GM18519 (cell line): Measurements from ENCODE around the gene TMEM80.
A peak's percentile ranks its signal among the peaks of the same experiment; 100 is the strongest.
"Not testable (repeated sequence)": the region's sequence is repeated elsewhere in the genome, so short reads cannot be mapped to it uniquely, and the experiment has no call there.

Source experiments
- ATAC-seq: cut with Tn5 transposase; IDR thresholded peaks from one replicate; pipeline ENCODE4 v1.9.1; 2021; ENCODE audit warnings: mild to moderate bottlenecking, moderate library complexity; ENCODE audit not compliant: unreplicated experiment, low FRiP score

The TMEM80 gene

DNA sequence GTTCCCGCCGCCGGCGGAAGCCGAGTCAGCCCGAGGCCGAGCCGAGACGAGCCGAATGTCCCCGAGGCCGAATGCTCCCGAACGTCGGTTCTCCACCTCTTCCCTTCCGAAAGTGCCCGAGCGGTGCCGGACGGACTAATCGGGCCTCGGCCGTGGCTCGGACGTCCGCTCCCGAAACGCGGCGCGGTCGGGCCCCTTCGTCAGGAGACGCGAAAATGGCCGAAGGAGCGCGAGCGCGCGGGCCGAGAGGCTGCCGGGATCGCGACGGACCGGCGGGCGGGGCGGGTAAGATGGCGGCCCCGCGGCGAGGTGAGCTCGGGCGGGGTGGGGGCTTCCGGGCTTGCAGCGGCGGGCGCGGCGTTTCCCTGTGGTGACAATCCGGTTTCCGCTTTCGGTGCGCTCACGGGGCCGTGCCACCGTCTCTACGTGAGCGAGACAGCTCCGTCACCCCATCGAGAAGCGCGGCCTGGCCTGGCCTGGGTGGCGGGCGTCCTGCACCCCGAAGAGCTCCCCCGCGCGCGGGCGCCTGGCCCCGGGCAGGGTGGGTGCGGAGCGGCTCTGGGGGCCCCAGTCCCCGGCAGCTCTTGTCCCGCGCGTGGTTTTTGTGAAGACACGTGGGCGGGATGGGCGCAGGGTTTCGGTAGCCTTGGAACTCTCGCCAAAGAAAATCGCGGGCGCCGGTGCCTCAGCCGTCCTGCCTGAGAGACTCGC is at the start of gene TMEM80:
TMEM80 (plus strand) TSS at position 279 of the 711 bp plus-strand sequence; CDS start at position 291, 12 bp downstream.
- ATAC-seq: peak; percentile 46

DNA sequence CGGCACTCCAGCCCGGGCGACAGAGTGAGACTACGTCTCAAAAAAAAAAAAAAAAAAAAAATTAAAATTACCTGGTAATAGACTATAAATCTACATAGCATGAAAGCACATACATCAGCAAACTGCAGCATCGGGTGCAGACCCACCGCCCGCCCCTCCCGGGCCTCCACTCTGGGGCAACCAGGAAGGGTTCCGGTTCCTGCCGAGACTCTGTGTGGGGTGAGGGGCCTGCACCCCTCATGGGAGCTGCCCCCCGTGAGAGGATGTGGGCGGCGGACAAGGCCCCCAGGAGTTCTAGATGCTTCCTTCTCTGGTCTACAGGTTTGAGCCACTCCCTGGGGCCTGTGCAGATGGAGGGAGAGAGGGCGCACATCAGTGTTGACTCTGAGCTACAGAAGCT is 49.4 kb upstream of the TMEM80 start:
- no peak for ATAC-seq

DNA sequence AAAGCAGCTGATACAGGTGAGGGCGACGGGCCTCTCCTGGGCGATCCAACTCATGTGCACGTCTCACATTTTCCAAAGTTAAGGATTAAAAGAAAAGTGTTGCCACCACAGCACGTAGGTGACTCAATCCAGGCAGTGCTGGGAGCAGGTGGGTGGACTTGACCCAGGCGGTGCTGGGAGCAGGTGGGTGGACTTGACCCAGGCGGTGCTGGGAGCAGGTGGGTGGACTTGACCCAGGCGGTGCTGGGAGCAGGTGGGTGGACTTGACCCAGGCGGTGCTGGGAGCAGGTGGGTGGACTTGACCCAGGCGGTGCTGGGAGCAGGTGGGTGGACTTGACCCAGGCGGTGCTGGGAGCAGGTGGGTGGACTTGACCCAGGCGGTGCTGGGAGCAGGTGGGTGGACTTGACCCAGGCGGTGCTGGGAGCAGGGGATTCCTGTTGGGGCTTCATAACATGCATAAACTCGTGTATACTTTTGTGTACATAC is 47.9 kb upstream of the TMEM80 start:
- not testable (repeated sequence) for ATAC-seq

DNA sequence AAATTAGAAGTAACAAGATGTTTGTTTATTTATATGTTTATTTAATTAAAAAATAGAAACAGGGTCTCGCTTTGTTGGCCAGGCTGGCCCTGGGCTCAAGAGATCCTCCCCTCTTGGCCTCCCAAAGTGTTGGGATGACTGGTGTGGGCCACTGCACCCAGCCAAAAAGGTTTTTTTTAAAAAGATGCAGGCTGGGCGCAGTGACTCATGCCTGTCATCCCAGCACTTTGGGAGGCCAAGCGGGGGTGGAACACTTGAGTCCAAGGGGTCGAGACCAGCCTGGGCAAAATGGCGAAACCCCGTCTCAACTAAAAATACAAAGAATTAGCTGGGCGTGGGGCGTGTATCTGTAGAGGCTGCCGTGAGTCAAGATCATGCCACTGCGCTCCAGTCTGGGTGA is 45.1 kb upstream of the TMEM80 start:
- ATAC-seq: no peak

DNA sequence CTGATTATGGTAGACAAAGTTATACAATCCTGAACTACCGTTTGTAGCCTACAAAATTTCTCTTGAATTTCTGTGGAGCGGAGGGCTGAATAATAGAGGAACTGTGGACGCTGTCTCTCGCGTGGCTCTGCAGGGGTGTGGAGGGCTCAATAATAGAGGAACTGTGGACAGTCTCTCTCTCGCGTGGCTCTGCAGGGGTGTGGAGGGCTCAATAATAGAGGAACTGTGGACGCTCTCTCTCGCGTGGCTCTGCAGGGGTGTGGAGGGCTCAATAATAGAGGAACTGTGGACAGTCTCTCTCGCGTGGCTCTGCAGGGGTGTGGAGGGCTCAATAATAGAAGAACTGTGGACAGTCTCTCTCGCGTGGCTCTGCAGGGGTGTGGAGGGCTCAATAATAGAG is 42.5 kb upstream of the TMEM80 start:
- not testable (repeated sequence) for ATAC-seq

DNA sequence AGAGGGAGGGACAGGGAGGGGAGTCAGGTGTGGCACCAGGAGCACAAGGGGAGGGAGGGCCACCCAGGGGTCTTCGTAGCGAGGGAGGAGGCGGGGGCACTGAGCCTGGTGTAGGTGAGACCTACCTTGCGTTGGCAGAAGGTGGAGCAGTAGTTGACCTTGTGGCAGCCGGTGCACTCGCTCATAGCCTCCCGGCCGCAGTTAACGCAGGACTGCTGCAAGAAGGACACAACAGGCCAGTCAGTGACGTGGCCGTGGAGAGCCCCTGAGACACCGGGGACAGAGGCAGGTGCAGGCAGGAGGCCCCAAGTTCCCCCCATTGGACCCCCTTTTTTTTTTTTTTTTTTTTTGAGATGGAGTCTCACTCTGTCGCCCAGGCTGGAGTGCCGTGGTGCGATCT is 41.8 kb upstream of the TMEM80 start:
- no peak for ATAC-seq

DNA sequence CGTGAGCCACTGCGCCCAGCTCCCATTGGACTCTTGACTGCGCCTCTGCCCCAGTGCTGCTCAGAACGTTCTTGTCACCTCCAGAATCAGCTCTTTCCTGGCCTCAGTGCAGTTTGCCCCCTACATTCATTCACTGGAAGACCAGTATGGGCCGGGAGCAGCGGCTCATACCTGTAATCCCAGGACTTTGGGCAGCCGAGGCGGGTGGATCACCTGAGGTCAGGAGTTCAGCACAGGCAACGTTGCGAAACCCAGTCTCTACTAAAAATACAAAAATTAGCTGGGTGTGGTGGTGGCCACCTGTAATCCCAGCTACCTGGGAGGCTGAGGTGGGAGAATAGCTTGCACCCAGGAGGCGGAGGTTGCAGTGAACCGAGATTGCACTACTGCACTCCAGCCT is 41.2 kb upstream of the TMEM80 start:
- ATAC-seq: not testable (repeated sequence)

DNA sequence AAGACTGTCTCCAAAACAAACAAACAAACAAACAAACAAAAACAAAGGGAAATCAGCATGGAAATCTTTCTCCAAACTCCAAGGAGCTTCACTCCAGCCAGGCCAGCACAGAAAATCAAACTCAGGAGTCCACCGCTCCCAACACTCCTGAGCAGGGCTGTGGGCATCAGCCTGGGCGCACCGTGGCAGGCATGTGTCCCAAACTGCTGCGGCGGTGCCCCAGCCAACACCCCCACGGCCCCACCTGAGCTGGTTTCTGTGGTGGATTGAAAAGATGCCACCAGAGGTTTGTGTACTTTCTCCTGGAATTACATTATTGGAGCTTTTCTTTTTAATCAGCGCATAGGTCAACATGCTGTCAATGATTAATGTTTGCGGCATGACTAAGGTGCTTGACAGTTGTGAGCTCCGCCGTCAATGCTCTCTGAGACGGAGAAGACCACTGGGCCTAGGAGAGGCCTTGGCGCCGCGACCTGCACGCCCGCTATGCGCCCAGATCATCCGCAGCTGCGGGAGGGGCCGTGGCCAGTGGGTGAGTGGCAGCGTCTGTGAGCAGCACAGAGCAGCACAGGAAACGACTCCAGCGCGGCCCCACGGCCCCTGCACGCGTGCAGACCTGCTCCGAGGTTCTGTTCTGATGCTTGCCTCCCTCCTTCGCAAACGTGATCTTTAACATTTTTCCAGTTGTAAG is 40.4 kb upstream of the TMEM80 start:
- no peak for ATAC-seq

DNA sequence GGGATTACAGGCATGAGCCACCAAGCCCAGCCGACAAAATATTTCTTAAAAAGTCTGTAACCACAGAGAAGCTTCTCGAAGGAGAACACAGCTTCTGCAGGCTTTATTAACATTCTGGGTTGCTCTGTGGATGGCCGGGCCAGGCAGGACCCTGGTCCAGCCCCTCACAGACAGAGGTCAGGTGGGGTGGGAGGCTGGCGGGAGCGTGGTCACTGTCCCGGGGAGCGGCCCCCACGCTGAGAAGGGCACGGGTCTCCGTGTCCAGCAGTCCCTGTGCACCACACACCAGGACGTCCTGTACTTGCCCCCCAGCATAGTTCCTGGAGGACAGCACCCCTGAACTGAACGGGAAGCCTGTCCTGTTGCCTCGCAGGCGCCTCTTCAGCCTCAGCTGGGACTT is 39.2 kb upstream of the TMEM80 start:
- no peak for ATAC-seq

DNA sequence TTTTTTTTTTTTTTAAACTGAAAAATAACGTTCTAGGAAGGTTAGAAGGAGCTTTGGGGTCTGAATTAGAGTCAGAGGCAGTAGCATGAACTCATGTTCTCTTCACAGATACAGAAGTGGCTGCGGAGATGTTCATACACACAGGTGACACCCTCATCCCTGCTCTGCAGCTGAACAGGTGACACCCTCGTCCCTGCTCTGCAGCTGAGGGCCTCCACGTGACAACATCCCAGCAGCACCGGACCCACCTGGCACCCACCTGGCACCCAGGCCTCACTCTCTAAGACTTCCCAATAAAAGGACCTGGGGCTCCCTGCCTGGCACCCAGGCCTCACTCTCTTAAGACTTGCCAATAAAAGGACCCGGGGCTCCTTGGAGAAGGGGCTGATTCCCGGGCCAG is 38.8 kb upstream of the TMEM80 start:
- ATAC-seq: no peak

DNA sequence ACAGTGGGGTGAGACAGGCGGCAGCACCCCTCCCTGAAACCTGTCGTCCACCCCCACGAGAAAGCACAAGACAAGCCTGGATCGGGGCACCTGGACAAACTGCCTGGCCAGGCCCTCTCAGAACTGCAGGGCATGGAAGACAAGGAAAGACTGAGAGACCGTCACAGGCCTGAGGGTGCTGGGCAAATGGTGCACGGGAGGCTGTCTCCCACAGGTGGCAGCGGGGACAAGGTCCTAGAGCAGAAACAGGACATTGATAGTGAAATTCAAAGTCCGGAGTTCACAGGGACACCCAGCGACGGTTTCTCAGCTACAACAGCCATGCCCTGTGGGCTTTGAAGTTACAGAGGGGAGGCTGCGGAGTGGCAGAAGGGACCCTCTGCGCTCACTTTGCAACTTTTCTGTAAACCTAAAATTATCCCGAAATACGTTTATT is 37.9 kb upstream of the TMEM80 start:
- ATAC-seq: no peak

DNA sequence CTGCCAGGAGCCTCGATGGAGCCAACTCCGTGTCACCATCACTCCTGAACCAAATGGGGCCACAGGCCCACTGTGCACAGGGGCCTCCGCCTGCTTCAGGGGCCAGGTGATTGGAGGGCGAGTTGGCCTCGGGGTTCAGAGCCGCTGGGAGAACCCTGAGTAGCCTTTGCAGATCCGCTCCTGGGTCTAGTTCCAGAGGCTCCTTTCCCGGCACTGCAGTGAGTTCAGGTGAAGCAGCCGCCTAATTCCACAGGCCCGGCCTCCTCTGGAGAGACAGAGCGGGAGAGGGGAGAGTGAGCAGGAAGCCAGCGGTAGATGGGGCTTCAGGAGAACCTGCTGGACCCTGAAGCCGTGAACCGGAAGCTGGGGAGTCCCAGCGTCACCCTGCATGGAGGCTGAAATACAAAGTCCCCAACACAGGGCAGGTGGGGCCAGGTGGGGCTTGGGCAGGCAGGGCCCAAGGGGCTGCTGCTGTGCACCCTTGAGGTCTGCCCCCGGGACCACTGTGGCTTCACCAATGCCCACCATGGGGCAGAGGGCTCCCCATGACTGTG is 36.0 kb upstream of the TMEM80 start:
- no peak for ATAC-seq

DNA sequence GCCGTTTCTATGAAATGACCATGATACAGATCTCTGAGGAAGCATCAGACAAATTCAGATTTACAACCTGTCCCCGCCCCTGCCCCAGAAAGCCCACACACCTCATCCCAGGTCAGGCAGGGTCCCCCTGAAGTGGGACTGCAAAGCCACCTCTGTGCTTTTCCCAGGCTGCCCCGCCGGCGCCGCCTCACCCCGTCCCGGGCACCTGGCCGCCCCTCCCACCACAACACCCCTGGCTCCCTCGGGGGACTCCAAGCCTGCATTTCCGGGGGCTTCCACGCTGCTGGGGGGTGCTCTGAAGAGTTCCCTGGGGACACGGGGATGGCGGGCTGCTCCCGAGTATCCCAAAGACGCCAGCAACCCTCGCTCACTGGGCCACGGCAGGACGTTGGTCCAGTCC is 35.3 kb upstream of the TMEM80 start:
- no peak for ATAC-seq

DNA sequence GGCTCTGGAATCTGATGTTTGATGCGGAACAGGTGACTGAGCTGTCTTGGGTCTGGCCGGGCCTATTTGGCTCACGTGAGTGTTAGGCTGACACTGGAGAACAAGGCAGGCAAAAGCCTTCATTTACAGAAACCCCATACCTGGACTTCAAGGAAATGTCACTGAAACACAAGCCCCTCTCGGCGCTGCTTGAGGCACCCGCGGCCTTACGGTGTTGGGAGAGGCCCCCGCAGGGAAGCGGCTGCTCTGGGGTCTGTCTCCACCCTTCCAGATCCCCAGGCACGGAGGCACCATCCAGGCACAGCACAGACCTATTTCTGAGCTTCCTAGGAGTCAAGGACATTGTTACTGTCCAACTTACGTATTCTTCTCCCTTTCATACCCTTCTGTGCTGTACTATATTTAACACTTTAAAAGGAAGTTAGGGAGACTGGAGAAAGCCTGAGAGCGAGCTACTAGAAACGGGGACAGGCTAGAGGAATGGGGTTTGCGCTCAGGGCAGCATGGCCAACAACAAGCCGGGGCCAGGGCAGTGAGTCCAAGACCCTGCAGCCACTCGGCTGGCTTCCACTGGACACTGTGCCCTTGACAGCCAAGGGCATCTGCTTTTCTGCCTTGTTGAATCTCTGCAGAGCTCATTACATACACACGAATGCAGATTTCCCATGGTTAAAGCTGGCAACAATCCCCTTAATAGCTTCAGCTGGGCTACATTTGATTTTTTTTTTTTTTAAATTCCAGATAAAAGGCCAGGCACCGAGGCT is 34.8 kb upstream of the TMEM80 start:
- no peak for ATAC-seq

DNA sequence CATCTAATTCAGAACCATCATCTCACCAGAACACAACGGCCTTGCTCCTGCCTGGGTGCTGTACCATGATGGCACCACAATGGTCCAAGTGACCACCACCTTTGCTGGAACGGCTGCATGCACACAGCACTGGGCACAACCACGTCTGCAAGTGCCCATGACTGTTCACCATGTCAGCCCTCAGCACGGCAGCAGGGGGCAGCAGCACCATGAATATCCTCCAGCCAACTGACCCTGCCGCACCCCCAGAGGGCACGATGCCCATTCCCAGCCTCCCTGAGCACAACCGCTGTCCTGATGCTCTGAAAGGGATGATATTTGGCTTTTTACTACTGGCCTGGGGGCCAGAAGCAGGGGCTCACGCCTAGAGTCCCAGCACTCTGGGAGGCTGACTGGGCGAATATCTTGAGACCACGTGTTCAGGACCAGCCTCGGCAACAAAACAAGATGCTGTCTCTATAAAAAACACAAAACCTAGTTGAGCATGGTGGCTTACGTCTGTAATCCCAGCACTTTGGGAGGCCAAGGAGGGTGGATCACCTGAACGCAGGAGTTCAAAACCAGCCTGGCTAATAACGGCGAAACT is 32.8 kb upstream of the TMEM80 start:
- no peak for ATAC-seq

DNA sequence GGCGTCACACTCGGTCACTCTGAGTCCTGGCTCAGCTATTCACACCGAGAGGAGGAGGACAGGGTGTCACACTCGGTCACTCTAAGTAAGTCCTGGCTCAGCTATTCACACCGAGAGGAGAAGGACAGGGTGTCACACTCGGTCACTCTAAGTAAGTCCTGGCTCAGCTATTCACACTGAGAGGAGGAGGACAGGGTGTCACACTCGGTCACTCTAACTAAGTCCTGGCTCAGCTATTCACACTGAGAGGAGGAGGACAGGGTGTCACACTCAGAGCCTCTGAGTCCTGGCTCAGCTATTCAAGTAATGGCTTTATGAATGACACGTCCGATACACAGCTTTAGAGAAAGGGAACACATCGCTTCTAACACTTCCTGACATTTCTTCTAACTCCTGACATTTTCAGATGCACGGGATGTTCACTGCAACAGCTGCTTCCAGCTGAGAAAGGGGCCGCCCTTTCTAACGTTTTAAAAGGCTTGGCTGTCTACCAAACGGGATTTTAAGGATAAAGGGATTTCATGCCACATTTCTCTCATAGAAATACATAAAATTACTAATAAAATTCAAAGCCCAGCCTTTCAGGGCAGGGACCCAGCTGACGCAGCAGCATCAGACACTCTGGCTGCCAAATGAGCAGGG is 30.4 kb upstream of the TMEM80 start:
- no peak for ATAC-seq

DNA sequence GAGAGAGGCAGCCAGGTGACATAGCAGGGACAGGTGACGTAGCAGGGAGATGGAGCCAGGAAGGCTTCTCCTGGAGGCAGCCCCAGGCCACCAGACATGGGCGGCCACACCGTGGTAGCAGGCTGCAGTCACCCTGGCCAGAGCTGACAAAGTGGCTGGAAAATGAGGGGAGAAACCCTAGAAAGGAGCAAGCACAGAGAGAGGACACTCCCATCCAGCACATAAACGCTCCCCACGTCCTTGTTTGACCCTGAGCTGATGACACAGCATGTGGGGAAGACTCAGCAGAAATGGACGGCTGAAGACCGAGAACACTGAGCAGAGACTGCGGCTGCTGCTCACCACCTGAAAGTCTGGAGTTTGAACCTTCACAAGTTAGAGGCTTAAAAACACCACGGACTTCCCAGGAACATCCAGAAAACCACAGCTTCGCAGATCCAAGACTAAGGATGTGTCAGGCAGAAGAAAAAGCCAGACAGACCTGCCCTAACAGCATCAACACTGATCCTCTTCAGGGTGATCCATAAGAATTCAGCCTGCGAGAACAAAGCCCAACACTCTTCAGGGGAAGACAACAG is 29.8 kb upstream of the TMEM80 start:
- no peak for ATAC-seq

DNA sequence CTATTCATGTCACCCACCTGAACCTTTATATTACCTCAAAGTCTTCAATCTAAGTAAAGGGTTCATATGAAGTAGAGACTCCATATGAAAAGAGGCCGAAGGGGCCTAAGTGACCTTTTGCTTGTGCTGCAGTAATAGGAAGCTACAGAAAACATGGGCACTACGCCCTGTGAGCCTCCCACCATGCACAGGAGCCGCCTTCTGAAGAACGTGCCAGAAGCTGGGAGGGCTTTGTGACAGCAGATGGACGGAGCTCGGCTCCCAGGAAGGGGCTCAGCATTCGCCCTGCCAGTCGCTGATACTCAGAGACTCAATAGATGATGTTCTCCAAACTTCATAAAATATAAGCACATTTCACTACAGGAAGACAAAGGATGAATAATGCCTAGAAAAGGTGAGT is 21.8 kb upstream of the TMEM80 start:
- ATAC-seq: no peak

DNA sequence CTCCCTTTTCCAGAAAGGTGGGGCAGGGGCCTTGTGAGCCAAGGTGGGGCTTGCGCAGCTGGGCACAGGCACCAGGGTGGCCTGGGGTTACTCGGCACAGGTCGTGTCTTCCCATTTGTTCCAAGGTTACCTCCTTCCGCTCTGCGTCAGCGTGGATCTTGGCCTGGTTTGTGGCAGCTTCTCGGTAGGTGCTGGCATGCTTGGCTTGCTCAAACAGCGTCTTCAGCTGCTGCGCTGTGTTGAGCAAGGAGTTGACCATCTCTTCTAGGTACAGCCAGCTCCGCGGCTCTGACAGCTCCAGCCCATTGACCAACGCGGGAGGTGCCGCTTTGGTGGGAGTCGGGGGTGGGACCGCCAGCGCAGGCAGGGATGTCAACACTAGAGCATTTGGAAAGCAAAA is 21.2 kb upstream of the TMEM80 start:
- no peak for ATAC-seq

DNA sequence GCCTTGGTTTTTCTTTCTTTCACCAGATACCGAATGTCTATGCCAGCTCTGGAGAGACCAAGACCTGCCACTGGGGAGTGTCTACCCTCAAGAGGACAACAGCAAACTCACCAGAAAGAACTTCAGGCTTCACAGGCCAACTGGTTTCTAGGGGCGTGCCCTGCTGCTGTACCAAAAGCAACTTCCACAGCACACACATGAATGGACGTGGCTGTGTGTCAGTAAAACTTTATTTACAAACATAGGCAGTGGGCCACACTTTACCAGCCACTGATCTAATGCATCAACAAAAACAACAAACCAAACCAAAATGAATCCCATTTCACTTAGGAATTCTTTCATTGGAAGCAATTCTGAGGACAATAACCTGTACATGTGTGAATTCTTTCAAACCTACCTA is 17.3 kb upstream of the TMEM80 start:
- no peak for ATAC-seq
